Measurements from ENCODE around the gene COA3.

DNA sequence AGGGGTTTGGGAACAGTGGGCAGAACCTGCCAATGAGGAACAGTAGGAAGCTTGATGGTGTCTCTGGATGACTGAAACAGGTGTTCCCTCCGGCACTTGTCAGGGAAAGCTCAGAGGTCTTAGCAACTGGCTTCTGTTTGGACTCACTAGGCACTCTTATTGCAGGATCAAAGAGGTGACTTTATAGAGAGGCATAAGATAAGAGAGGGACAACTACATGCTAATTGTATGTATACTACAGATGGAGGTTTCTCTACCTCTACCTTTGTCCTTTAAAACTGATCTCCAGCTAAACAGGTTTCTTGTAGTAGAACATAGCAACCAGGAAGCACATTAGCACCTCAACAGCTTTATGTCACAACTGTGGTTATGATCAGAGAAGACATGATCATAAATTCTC is 7.7 kb upstream of the COA3 start:
- TF ChIP-seq SPI1 (IDR thresholded peaks at IDR 0.05; ENCODE audit: low read depth, low read length): no peak
- no peak for TF ChIP-seq POLR2A (IDR thresholded peaks at IDR 0.05; ENCODE audit: low read depth, low read length)
- TF ChIP-seq TAF1 (IDR thresholded peaks at IDR 0.05; ENCODE audit: low read depth, low read length): no peak
- no peak for TF ChIP-seq POLR2AphosphoS5 (IDR thresholded peaks at IDR 0.05; ENCODE audit: low read depth, low read length)
- no peak for TF ChIP-seq PAX5 (IDR thresholded peaks at IDR 0.05; ENCODE audit: insufficient read depth, low read length, severe bottlenecking)
- no peak for TF ChIP-seq POU2F2 (IDR thresholded peaks at IDR 0.05; ENCODE audit: low read depth, low read length)

Data from GM12891 (cell line).